T-cell (primary cell): ENCODE data around the gene CCNG1. TPM values are rescaled to one million over a fixed set of nuclear protein-coding genes. Genes with fewer than 3 reads are reported as not detected.
"Not testable (repeated sequence)": the region's sequence is repeated elsewhere in the genome, so short reads cannot be mapped to it uniquely, and the experiment has no call there.

ENCODE experiments used
- ATAC-seq, 4 experiments: fragments of 200-7000 bp in 3 of 4; fragments of 150-1000 bp in 1 of 4; cut with Tn5 transposase; replicated peaks in 1 of 4; 1 replicate in 3 of 4; 2 replicates in 1 of 4; pipeline ENCODE4 v1.10.0; 2021; ENCODE audit warnings: moderate library complexity in 3 of 4, mild to moderate bottlenecking in 2 of 4, moderate number of reproducible peaks in 1 of 4
- CTCF ChIA-PET, 2 donors: fragments of 300-600 bp; sonication (Branson Sonifier 250); formaldehyde crosslinking; loops; one replicate each; lab custom pipeline; 2022; ENCODE audit warnings: antibody characterized with exemption in 2 of 2; lab: Charles Lee
- POLR2A ChIA-PET, 2 donors: fragments of 300-600 bp; sonication (Branson Sonifier 250); formaldehyde crosslinking; loops; one replicate each; lab custom pipeline; 2022; ENCODE audit warnings: antibody characterized with exemption in 2 of 2; lab: Charles Lee
- DNase-seq, 35 experiments: peaks; one replicate each; pipeline versions ENCODE4 v3.0.0 to v3.0.0-alpha.2; 2013 to 2023
- H3K27ac ChIP-seq: one replicate; pipeline ENCODE4 v1.5.1; 2013; ENCODE audit warnings: low read length
- H3K27me3 ChIP-seq, 2 experiments: replicated peaks in 1 of 2; 1 replicate in 1 of 2; 2 replicates in 1 of 2; pipeline versions ENCODE4 v1.6.1 to v1.7.0; 2013; ENCODE audit warnings: low read length in 1 of 2, mixed read lengths in 1 of 2; ENCODE audit not compliant: control insufficient read depth in 2 of 2, insufficient read depth in 2 of 2; ENCODE audit errors: extremely low read depth in 1 of 2
- H3K36me3 ChIP-seq, 2 donors: 1 replicate in 1 of 2; 2 replicates in 1 of 2; pipeline versions ENCODE4 v1.6.1 to v1.7.0; 2013; ENCODE audit warnings: low read length in 1 of 2; ENCODE audit not compliant: control insufficient read depth in 2 of 2, insufficient read depth in 1 of 2; ENCODE audit errors: extremely low read depth in 1 of 2
- H3K4me1 ChIP-seq, 2 experiments: 1 replicate in 1 of 2; 2 replicates in 1 of 2; pipeline versions ENCODE4 v1.6.1 to v1.7.0; 2013; ENCODE audit warnings: low read length in 2 of 2, mixed read lengths in 1 of 2; ENCODE audit not compliant: insufficient read depth in 2 of 2, control insufficient read depth in 1 of 2; ENCODE audit errors: extremely low read depth in 1 of 2
- H3K4me3 ChIP-seq, 2 donors: 1 replicate in 1 of 2; 2 replicates in 1 of 2; pipeline versions ENCODE4 v1.5.1 to v1.7.0; 2013; ENCODE audit warnings: mild to moderate bottlenecking in 2 of 2, low read length in 1 of 2, moderate library complexity in 1 of 2; ENCODE audit not compliant: control insufficient read depth in 1 of 2; ENCODE audit errors: extremely low read depth in 1 of 2
- H3K9me3 ChIP-seq: 2 replicates; pipeline ENCODE4 v1.7.0; 2013
- H3K27ac Mint-ChIP-seq, 2 donors: one replicate each; pipeline ENCODE4 v1.8.0; 2020 to 2021; ENCODE audit warnings: mild to moderate bottlenecking in 2 of 2, mixed read lengths in 2 of 2
- H3K27me3 Mint-ChIP-seq, 2 donors: one replicate each; pipeline ENCODE4 v1.8.0; 2021 to 2022; ENCODE audit warnings: mixed read lengths in 2 of 2
- H3K36me3 Mint-ChIP-seq: one replicate; pipeline ENCODE4 v1.8.0; 2021; ENCODE audit warnings: mixed read lengths
- H3K4me1 Mint-ChIP-seq, 3 donors: one replicate each; pipeline ENCODE4 v1.8.0; 2020 to 2022; ENCODE audit warnings: mixed read lengths in 3 of 3, mild to moderate bottlenecking in 1 of 3
- H3K4me3 Mint-ChIP-seq, 3 donors: one replicate each; pipeline ENCODE4 v1.8.0; 2020 to 2022; ENCODE audit warnings: mild to moderate bottlenecking in 3 of 3, mixed read lengths in 3 of 3, moderate library complexity in 3 of 3
- H3K9me3 Mint-ChIP-seq, 3 donors: one replicate each; pipeline ENCODE4 v1.8.0; 2020 to 2022; ENCODE audit warnings: mixed read lengths in 3 of 3
- WGBS: methylation state at CpG from one replicate; pipeline ENCODE4 v1.1.5; 2013; ENCODE audit warnings: missing lambda C conversion rate; ENCODE audit not compliant: insufficient coverage; 5-methylcytosine and 5-hydroxymethylcytosine counted together
- total RNA-seq, 35 experiments: library from RNA in 6 of 35; stranded (reverse) in 6 of 35; fragments of 120-200 nt in 1 of 35; gene quantifications; one replicate each; pipeline versions ENCODE4 v1.2.1 to v1.2.4 and lab custom pipeline; 2013 to 2026

CCNG1 gene
- total RNA-seq, 5 donors from 2014 or later (not counting 1 experiment from before 2014, with no cell fraction given): 108 to 129 (median 112) TPM

DNA sequence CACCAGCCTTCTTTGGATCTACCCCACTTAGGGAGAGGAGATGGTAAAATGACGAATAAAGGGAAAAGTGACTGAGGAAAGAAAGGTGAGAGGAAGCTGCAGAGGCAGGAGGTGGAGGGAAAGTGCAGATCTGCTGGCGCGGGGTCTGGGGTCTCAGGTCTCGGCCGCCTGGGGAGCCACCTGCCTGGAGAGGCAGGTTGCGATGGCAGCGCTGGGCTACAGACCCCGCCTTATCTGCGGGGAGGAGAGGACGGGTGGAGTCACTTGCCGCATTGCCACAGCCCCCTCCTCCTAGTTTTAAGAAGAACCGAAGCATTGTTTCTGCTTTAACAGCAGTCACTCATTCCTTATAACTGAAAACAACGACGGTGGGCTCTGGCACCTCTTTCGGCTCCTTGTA is 21.7 kb upstream of the CCNG1 start:
- DNase-seq, H3K4me1 Mint-ChIP-seq, H3K36me3 ChIP-seq, POLR2A ChIA-PET, H3K27ac Mint-ChIP-seq, H3K9me3 ChIP-seq, H3K4me3 ChIP-seq, H3K4me1 ChIP-seq, H3K27ac ChIP-seq, ATAC-seq, H3K4me3 Mint-ChIP-seq, H3K9me3 Mint-ChIP-seq, H3K36me3 Mint-ChIP-seq: not testable (repeated sequence)
- CTCF ChIA-PET: interaction anchor here in 1 of 2 donors (0.7 kb wide), 1 partner anchor 552 kb away, joined by 6 read pairs; no protein-coding TSS in a partner anchor
- peaks cover 4 to 24% of the 10 kb centered on the region in 2 experiments for H3K27me3 ChIP-seq
- peaks cover 27 to 43% of the 10 kb centered on the region in 2 donors for H3K27me3 Mint-ChIP-seq
- 49% methylated on average over 6 of the region's 15 CpGs for WGBS

DNA sequence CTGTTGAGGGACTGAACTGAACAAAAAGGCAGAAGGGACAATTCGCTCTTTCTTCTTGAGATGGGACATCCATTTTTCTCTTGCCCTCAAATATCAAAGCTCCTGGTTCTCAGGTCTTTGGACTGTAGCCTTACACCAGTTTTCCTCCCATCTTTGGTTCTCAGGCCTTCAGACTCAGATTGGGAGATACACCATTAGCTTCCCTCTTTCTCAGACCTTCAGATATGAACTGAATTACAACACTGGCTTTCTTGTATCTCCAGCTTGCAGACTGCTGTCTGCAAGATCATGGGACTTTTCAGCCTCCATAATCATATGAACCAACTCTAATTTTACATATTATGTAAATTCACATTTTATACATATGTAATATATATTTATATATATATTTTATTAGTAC is 12.6 kb upstream of the CCNG1 start:
- WGBS: 86% methylated on average over 1 of the region's 1 CpG
- CTCF ChIA-PET: no interaction called here

DNA sequence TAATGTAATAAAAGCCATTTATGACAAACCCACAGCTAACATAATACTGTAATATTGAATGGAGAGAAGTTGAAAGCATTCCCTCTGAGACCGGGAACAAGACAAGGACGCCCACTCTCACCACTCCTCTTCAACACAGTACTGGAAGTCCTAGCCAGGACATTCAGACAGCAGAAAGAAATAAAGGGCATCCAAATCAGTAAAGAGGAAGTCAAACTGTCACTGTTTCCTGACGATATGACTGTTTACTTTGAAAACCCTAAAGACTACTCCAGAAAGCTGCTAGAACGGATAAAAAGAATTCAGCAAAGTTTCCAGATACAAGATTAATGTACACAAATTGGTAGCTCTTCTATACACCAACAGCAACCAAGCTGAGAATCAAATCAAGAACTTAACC is 11.3 kb upstream of the CCNG1 start:
- CTCF ChIA-PET, H3K9me3 Mint-ChIP-seq, H3K27ac ChIP-seq, H3K4me1 Mint-ChIP-seq, H3K27me3 ChIP-seq, H3K9me3 ChIP-seq, H3K36me3 ChIP-seq, H3K4me3 Mint-ChIP-seq, POLR2A ChIA-PET, H3K36me3 Mint-ChIP-seq, DNase-seq, H3K4me1 ChIP-seq, H3K27ac Mint-ChIP-seq, H3K4me3 ChIP-seq, ATAC-seq: not testable (repeated sequence)
- peaks cover 8 to 12% of the 10 kb centered on the region in 2 donors for H3K27me3 Mint-ChIP-seq
- 20% methylated on average over 1 of the region's 4 CpGs for WGBS

More for the DNA sequence above, 12.6 kb upstream of the CCNG1 start:
- no peaks in the 10 kb centered on the region for H3K4me1 ChIP-seq
- no peak overlapping the region for H3K4me3 Mint-ChIP-seq
- no peaks in the 10 kb centered on the region for H3K36me3 ChIP-seq
- no peak for ATAC-seq
- H3K27me3 Mint-ChIP-seq: peaks cover 8 to 15% of the 10 kb centered on the region in 2 donors
- no peak overlapping the region for H3K27ac Mint-ChIP-seq
- H3K4me1 Mint-ChIP-seq: peaks cover 2 to 7% (median 4%) of the 10 kb centered on the region in 3 donors
- no peaks in the 10 kb centered on the region for H3K27me3 ChIP-seq
- H3K4me3 ChIP-seq: no peak overlapping the region
- H3K9me3 Mint-ChIP-seq: no peaks in the 10 kb centered on the region
- POLR2A ChIA-PET: no interaction called here
- H3K36me3 Mint-ChIP-seq: no peaks in the 10 kb centered on the region
- H3K27ac ChIP-seq: no peak overlapping the region
- no peaks in the 10 kb centered on the region for H3K9me3 ChIP-seq
- DNase-seq: no peak

DNA sequence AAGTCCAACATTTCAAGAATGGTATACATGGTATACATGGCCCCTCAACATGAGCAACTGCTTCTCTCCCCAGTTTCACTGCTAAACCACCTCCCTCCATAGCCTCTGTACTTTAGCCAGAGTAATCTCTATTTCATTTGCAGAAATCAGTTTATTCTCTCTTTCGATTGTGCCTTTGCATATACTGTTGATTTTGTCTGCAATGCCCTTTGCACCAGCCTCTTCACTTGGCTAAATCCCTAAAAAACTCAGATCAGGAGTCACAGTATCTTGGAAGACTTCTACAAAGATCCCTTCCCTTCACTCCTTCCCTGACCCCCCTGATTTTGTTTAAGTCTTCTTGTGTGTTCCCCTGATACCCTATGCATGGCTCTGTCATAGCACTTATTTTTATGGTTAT is 4.9 kb upstream of the CCNG1 start:
- DNase-seq (no peak), ATAC-seq (no peak)
- H3K27ac ChIP-seq: no peak overlapping the region
- peaks cover 3 to 5% of the 10 kb centered on the region in 2 experiments for H3K4me1 ChIP-seq
- POLR2A ChIA-PET: no interaction called here
- H3K27me3 ChIP-seq: no peaks in the 10 kb centered on the region
- Mint-ChIP-seq H3K4me1 (peaks cover 10 to 11% (median 11%) of the 10 kb centered on the region in 3 donors), H3K4me3 (no peak overlapping the region), H3K27ac (peak overlapping the region in 1 of 2 donors; percentile 23), H3K36me3 (no peaks in the 10 kb centered on the region), H3K9me3 (no peaks in the 10 kb centered on the region), H3K27me3 (peaks cover 0 to 3% of the 10 kb centered on the region in 2 donors)
- WGBS: 67% methylated on average over 1 of the region's 1 CpG
- no peaks in the 10 kb centered on the region for H3K36me3 ChIP-seq
- H3K4me3 ChIP-seq: no peak overlapping the region
- CTCF ChIA-PET: no interaction called here
- H3K9me3 ChIP-seq: no peaks in the 10 kb centered on the region

DNA sequence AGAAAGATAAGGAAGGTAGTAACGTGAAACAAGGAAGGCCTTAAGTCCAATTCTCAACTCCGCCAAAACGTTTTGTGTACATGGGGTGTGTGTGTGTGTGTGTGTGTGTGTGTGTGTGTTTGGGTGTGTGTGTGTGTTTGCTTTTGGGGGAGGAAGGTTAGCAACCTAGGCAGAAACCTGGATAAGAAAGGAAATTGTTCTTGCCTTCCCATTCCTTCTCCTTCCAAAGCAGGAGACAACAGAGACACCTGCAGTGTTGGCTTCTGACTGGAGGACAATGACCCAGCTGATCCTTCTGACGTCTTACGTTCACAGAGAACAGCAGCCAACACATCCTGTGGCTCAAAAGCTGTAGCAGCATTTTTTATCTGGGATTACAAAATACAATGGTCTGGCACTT is 4.1 kb upstream of the CCNG1 start:
- ChIA-PET CTCF (interaction anchor here (0.7 to 1.0 kb wide), 2 partner anchors 27 kb away, joined by 3 read pairs; partner anchors contain the start of genes HMMR (in 1 of the 2) and NUDCD2 (in 1 of the 2)), POLR2A (no interaction called here)
- no peaks in the 10 kb centered on the region for H3K36me3 Mint-ChIP-seq
- H3K9me3 Mint-ChIP-seq: no peaks in the 10 kb centered on the region
- Histone ChIP-seq H3K4me1 (peaks cover 7 to 8% of the 10 kb centered on the region in 2 experiments), H3K27ac (no peak overlapping the region), H3K4me3 (no peak overlapping the region), H3K9me3 (no peaks in the 10 kb centered on the region), H3K36me3 (no peaks in the 10 kb centered on the region), H3K27me3 (no peaks in the 10 kb centered on the region)
- DNase-seq: no peak
- no peak for ATAC-seq
- peaks cover 14 to 16% (median 14%) of the 10 kb centered on the region in 3 donors for H3K4me1 Mint-ChIP-seq
- WGBS: 69% methylated on average over 3 of the region's 5 CpGs
- no peak overlapping the region for H3K27ac Mint-ChIP-seq
- H3K4me3 Mint-ChIP-seq: no peak overlapping the region
- peaks cover 0 to 3% of the 10 kb centered on the region in 2 donors for H3K27me3 Mint-ChIP-seq

DNA sequence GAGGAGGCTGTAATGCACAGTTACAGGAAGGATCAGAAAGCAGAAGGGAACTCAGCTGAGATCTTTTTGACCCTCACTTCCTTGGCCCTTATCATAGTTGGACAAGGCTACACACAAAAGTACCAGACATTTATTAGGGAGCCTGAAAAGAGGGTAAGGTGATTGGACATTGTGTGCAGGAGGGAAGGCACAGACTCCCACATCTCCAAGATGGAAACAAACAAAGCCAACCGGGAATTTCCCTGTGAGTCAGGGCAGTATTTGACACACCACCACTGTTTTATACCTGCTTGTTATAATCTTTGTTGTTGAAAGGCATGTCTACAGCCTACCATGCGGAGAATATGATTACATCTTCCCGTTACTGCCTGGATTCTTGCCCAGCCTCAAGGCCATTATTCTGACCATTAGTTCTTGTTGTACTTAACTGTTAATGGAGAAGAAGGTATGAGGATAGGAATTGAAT is 3.0 kb upstream of the CCNG1 start:
- Histone ChIP-seq H3K9me3 (no peaks in the 10 kb centered on the region), H3K27me3 (no peaks in the 10 kb centered on the region), H3K4me3 (no peak overlapping the region), H3K36me3 (no peaks in the 10 kb centered on the region), H3K27ac (no peak overlapping the region), H3K4me1 (peaks cover 14 to 18% of the 10 kb centered on the region in 2 experiments)
- DNase-seq (no peak), ATAC-seq (no peak)
- no peak overlapping the region for H3K4me3 Mint-ChIP-seq
- CTCF ChIA-PET: interaction anchor here in 1 of 2 donors (0.6 to 1.0 kb wide), 2 partner anchors 26 kb away, joined by 3 to 4 read pairs; partner anchors contain the start of genes HMMR and NUDCD2
- H3K9me3 Mint-ChIP-seq: no peaks in the 10 kb centered on the region
- peaks cover 26 to 27% (median 26%) of the 10 kb centered on the region in 3 donors for H3K4me1 Mint-ChIP-seq
- no CpG with 5 or more reads among the region's 3 CpGs for WGBS
- H3K27ac Mint-ChIP-seq: no peak overlapping the region
- POLR2A ChIA-PET: no interaction called here
- peaks cover 0 to 3% of the 10 kb centered on the region in 2 donors for H3K27me3 Mint-ChIP-seq
- H3K36me3 Mint-ChIP-seq: no peaks in the 10 kb centered on the region
